Upper lobe of right lung (tissue), 1 donor: Measurements from ENCODE around the gene LENG8. TPM values are rescaled to one million over a fixed set of nuclear protein-coding genes. Genes with fewer than 3 reads are reported as not detected.

Source experiments
- ATAC-seq: fragments of 200-7000 bp; cut with Tn5 transposase; one replicate; pipeline ENCODE4 v1.9.1; 2020; ENCODE audit warnings: mild to moderate bottlenecking, moderate library complexity
- DNase-seq: peaks from one replicate; pipeline ENCODE4 v3.0.0-alpha.2; 2020
- H3K27ac ChIP-seq: fragments of 200-600 bp; one replicate; pipeline ENCODE4 v1.8.0; 2022
- H3K27me3 ChIP-seq: fragments of 200-600 bp; one replicate; pipeline ENCODE4 v1.8.0; 2022; ENCODE audit warnings: mild to moderate bottlenecking
- H3K36me3 ChIP-seq: fragments of 200-600 bp; one replicate; pipeline ENCODE4 v1.8.0; 2022
- H3K4me1 ChIP-seq: fragments of 200-600 bp; one replicate; pipeline ENCODE4 v1.8.0; 2022
- H3K4me3 ChIP-seq: fragments of 200-600 bp; one replicate; pipeline ENCODE4 v1.8.0; 2022; ENCODE audit warnings: mild to moderate bottlenecking
- H3K9me3 ChIP-seq: fragments of 200-600 bp; one replicate; pipeline ENCODE4 v1.8.0; 2022
- CTCF ChIP-seq: fragments of 200-600 bp; IDR thresholded peaks from one replicate; pipeline ENCODE4 v1.8.0; 2022; ENCODE audit warnings: antibody characterized with exemption
- intact Hi-C: fragments of 100-400 bp; cut with DNase I; formaldehyde crosslinking; loops from one replicate; pipeline ENCODE4 v1.11.0; 2022
- total RNA-seq: library from RNA; stranded (reverse); fragmentation: NEBNext Ultra II Directional; extraction: Animal tissue kit (Norgen Biotek cat#: 25700); gene quantifications from one replicate; pipeline ENCODE4 v1.2.1, GENCODE V29; 2021
- donor health status: DM: no; HTN: yes; CAD: no; lungs with severe emphysema.

LENG8 gene
- total RNA-seq, 1 donor from 2014 or later: 191 TPM

GRCh38 chr19:54420383-54421168 is 28.4 kb upstream of the LENG8 start:
- H3K36me3 ChIP-seq: no peaks in the 10 kb centered on the region
- H3K4me3 ChIP-seq: no peak overlapping the region
- intact Hi-C loops: no loop called here
- H3K9me3 ChIP-seq: no peaks in the 10 kb centered on the region
- no peak for TF ChIP-seq CTCF
- no peak overlapping the region for H3K27ac ChIP-seq
- no peak for DNase-seq
- ATAC-seq: no peak
- peaks cover 78% of the 10 kb centered on the region for H3K27me3 ChIP-seq
- no peaks in the 10 kb centered on the region for H3K4me1 ChIP-seq

GRCh38 chr19:54421169-54421516 is 27.9 kb upstream of the LENG8 start:
- ATAC-seq (no peak), DNase-seq (no peak)
- TF ChIP-seq CTCF: no peak
- Histone ChIP-seq H3K36me3 (no peaks in the 10 kb centered on the region), H3K4me3 (no peak overlapping the region), H3K4me1 (no peaks in the 10 kb centered on the region), H3K27ac (no peak overlapping the region), H3K9me3 (no peaks in the 10 kb centered on the region), H3K27me3 (peaks cover 78% of the 10 kb centered on the region)
- intact Hi-C loops: no loop called here

GRCh38 chr19:54421521-54421920 is 27.5 kb upstream of the LENG8 start:
- no peak for ATAC-seq
- Histone ChIP-seq H3K9me3 (no peaks in the 10 kb centered on the region), H3K36me3 (no peaks in the 10 kb centered on the region), H3K4me1 (no peaks in the 10 kb centered on the region), H3K27ac (no peak overlapping the region), H3K4me3 (no peak overlapping the region), H3K27me3 (peaks cover 78% of the 10 kb centered on the region)
- no peak for TF ChIP-seq CTCF
- intact Hi-C loops: no loop called here
- DNase-seq: no peak

GRCh38 chr19:54422136-54422535 is 26.9 kb upstream of the LENG8 start:
- H3K9me3 ChIP-seq: no peaks in the 10 kb centered on the region
- no peak for ATAC-seq
- intact Hi-C loops: no loop called here
- DNase-seq: no peak
- H3K27me3 ChIP-seq: peaks cover 76% of the 10 kb centered on the region
- TF ChIP-seq CTCF: no peak
- no peak overlapping the region for H3K4me3 ChIP-seq
- no peaks in the 10 kb centered on the region for H3K36me3 ChIP-seq
- H3K4me1 ChIP-seq: no peaks in the 10 kb centered on the region
- H3K27ac ChIP-seq: no peak overlapping the region

- H3K4me3 ChIP-seq: no peak overlapping the region
- DNase-seq (no peak), ATAC-seq (no peak)
- no peak overlapping the region for H3K27ac ChIP-seq
- H3K27me3 ChIP-seq: peaks cover 74% of the 10 kb centered on the region
- no peaks in the 10 kb centered on the region for H3K36me3 ChIP-seq
- no peaks in the 10 kb centered on the region for H3K4me1 ChIP-seq
- no peaks in the 10 kb centered on the region for H3K9me3 ChIP-seq
- TF ChIP-seq CTCF: no peak
- intact Hi-C loops: no loop called here
These were observed 24.8 kb upstream of the LENG8 start for GRCh38 chr19:54424201-54424600.
